ENCODE data around the gene SLC9A9.

GRCh38 chr3:143286392-143287010 is 561.8 kb downstream of the SLC9A9 start:
- TF ChIP-seq CTCF (IDR thresholded peaks at IDR 0.05) (no peak), EZH2 (IDR thresholded peaks at IDR 0.05) (no peak)

Data from neural progenitor cell (in vitro differentiated cells).